Liver (tissue), 9 donors: ENCODE measurements around the gene PRELID1. TPM values are rescaled to one million over a fixed set of nuclear protein-coding genes. Genes with fewer than 3 reads are reported as not detected.
A peak's percentile ranks its signal among the peaks of the same experiment; 100 is the strongest.

Experiments used
- DNase-seq: peaks from one replicate; pipeline ENCODE4 v3.0.0-alpha.2; 2017; ENCODE audit warnings: low spot score
- H3K27ac ChIP-seq, 2 donors: one replicate each; pipeline ENCODE4 v1.7.0; 2013; ENCODE audit warnings: inconsistent platforms in 2 of 2, low read length in 2 of 2, control low read depth in 1 of 2, low read depth in 1 of 2, mild to moderate bottlenecking in 1 of 2
- H3K27me3 ChIP-seq, 4 donors: one replicate each; pipeline versions ENCODE4 v1.6.1 to v1.7.0; 2013; ENCODE audit warnings: low read length in 3 of 4, inconsistent platforms in 1 of 4, mild to moderate bottlenecking in 1 of 4, moderate library complexity in 1 of 4; ENCODE audit not compliant: control insufficient read depth in 4 of 4, insufficient read depth in 4 of 4
- H3K36me3 ChIP-seq, 4 donors: one replicate each; pipeline versions ENCODE4 v1.6.1 to v1.7.0; 2013; ENCODE audit warnings: low read length in 3 of 4, mild to moderate bottlenecking in 3 of 4, low read depth in 1 of 4, moderate library complexity in 1 of 4; ENCODE audit not compliant: control insufficient read depth in 4 of 4, insufficient read depth in 3 of 4
- H3K4me1 ChIP-seq, 4 donors: one replicate each; pipeline versions ENCODE4 v1.6.1 to v1.7.0; 2013; ENCODE audit warnings: low read length in 3 of 4, mild to moderate bottlenecking in 3 of 4, moderate library complexity in 1 of 4; ENCODE audit not compliant: control insufficient read depth in 4 of 4, insufficient read depth in 4 of 4
- H3K4me3 ChIP-seq, 3 donors: one replicate each; pipeline versions ENCODE4 v1.6.1 to v1.7.0; 2013; ENCODE audit warnings: low read length in 3 of 3, control low read depth in 1 of 3, low read depth in 1 of 3, mild to moderate bottlenecking in 1 of 3
- H3K9ac ChIP-seq, 2 donors: one replicate each; pipeline ENCODE4 v1.7.0; 2013; ENCODE audit warnings: low read length in 2 of 2, mild to moderate bottlenecking in 2 of 2, moderate library complexity in 2 of 2, control low read depth in 1 of 2, low read depth in 1 of 2
- H3K9me3 ChIP-seq, 4 donors: one replicate each; pipeline versions ENCODE4 v1.6.1 to v1.7.0; 2013; ENCODE audit warnings: low read length in 3 of 4; ENCODE audit not compliant: control insufficient read depth in 4 of 4
- EGR1 ChIP-seq, 2 donors: IDR thresholded peaks; 2 replicates each; pipeline ENCODE4 v1.6.1; 2016 to 2018; ENCODE audit warnings: antibody characterized with exemption in 2 of 2, low read depth in 2 of 2
- FOXA1 ChIP-seq: IDR thresholded peaks from 2 replicates; pipeline ENCODE4 v1.6.1; 2016; ENCODE audit warnings: antibody characterized with exemption
- GABPA ChIP-seq, 2 donors: IDR thresholded peaks in 1 of 2; conservative IDR thresholded peaks in 1 of 2; 2 replicates each; pipeline ENCODE4 v1.6.1; 2016; ENCODE audit warnings: antibody characterized with exemption in 2 of 2, mild to moderate bottlenecking in 1 of 2, moderate library complexity in 1 of 2
- HNF4A ChIP-seq, 2 donors: conservative IDR thresholded peaks; 2 replicates each; pipeline ENCODE4 v1.6.1; 2016; ENCODE audit warnings: antibody characterized with exemption in 2 of 2, mild to moderate bottlenecking in 2 of 2
- HNF4G ChIP-seq: IDR thresholded peaks from 2 replicates; pipeline ENCODE4 v1.6.1; 2016; ENCODE audit warnings: antibody characterized with exemption
- JUND ChIP-seq, 2 donors: IDR thresholded peaks; 2 replicates each; pipeline ENCODE4 v1.6.1; 2016; ENCODE audit warnings: antibody characterized with exemption in 2 of 2
- RAD21 ChIP-seq, 2 donors: IDR thresholded peaks; 2 replicates each; pipeline ENCODE4 v1.6.1; 2016; ENCODE audit warnings: antibody characterized with exemption in 2 of 2, mild to moderate bottlenecking in 2 of 2
- SP1 ChIP-seq: IDR thresholded peaks from 2 replicates; pipeline ENCODE4 v1.6.1; 2018; ENCODE audit warnings: antibody characterized with exemption, mild to moderate bottlenecking
- TAF1 ChIP-seq: conservative IDR thresholded peaks from 2 replicates; pipeline ENCODE4 v1.6.1; 2016; ENCODE audit warnings: antibody characterized with exemption, mild to moderate bottlenecking
- YY1 ChIP-seq: IDR thresholded peaks from 2 replicates; pipeline ENCODE4 v1.6.1; 2016; ENCODE audit warnings: antibody characterized with exemption, mild to moderate bottlenecking
- WGBS: extraction: QIAGEN DNeasy Blood & Tissue Kit; methylation state at CpG from one replicate; pipeline ENCODE4 v1.1.7; 2013; 5-methylcytosine and 5-hydroxymethylcytosine counted together
- polyA plus RNA-seq, 2 donors: library from polyadenylated mRNA; stranded (reverse) in 1 of 2; unstranded in 1 of 2; fragments of 200-250 nt in 1 of 2; fragments of >200 nt in 1 of 2; fragmentation: Nextera tagmentation in 1 of 2; extraction: Ambion mirVana in 1 of 2; gene quantifications; one replicate each; pipeline versions ENCODE4 v1.2.1 to v1.2.3, GENCODE V29; 2013 to 2015
- total RNA-seq, 2 donors: library from RNA; depleted of rRNA; stranded (reverse); fragments of >200 nt; gene quantifications; one replicate each; pipeline ENCODE4 v1.2.3, GENCODE V29; 2014
- TF ChIP-seq, protein P1 (sequence below): IDR thresholded peaks from 2 replicates; pipeline ENCODE4 v1.6.1; 2016; ENCODE audit warnings: antibody characterized with exemption
- TF ChIP-seq, protein P2 (sequence below): IDR thresholded peaks from 2 replicates; pipeline ENCODE4 v1.6.1; 2016; ENCODE audit warnings: antibody characterized with exemption
- TF ChIP-seq, protein P3 (sequence below): IDR thresholded peaks from 2 replicates; pipeline ENCODE4 v1.6.1; 2016; ENCODE audit warnings: antibody characterized with exemption
- TF ChIP-seq, protein P4 (sequence below): IDR thresholded peaks from 2 replicates; pipeline ENCODE4 v1.6.1; 2016; ENCODE audit warnings: antibody characterized with exemption, mild to moderate bottlenecking
- TF ChIP-seq, protein P5 (sequence below): fragments of 150-350 bp; IDR thresholded peaks from 2 replicates; pipeline ENCODE4 v1.5.1; 2017; ENCODE audit warnings: improper control_type of control experiment, low read depth, low read length; ENCODE audit not compliant: missing input control
- donor health status: healthy.
- donor health status: healthy.
- donor health status: healthy.
- donor health status: healthy.
- donor health status: healthy.

PRELID1 gene
- total and polyA plus RNA-seq, 4 donors = 47.9 to 200 (median 85.3) TPM

DNA sequence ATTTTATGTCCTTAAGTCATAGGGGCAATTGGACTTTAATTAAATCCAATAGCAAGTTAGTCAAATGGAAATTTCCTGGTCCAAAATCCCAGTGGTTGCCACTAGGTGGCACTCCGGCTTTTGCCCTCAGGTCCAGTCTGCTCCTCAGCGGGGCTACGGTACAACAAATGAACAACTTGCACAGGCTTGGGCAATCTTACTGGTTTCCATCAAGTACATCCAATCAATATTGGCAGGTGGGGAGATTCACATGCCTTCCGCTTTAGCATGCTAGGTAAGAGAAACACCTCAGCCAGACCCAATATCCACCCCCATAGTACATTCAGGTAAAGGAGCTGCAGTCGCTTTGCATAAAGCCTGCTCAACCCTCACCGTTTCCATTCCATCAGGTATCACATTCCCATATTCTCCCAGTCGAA, 14.4 kb downstream of the PRELID1 start (continued):
- TF ChIP-seq, protein P1, sequence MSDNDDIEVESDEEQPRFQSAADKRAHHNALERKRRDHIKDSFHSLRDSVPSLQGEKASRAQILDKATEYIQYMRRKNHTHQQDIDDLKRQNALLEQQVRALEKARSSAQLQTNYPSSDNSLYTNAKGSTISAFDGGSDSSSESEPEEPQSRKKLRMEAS = no peak
- TF ChIP-seq SP1 = peak; percentile 74
- TF ChIP-seq FOXA1 = no peak

DNA sequence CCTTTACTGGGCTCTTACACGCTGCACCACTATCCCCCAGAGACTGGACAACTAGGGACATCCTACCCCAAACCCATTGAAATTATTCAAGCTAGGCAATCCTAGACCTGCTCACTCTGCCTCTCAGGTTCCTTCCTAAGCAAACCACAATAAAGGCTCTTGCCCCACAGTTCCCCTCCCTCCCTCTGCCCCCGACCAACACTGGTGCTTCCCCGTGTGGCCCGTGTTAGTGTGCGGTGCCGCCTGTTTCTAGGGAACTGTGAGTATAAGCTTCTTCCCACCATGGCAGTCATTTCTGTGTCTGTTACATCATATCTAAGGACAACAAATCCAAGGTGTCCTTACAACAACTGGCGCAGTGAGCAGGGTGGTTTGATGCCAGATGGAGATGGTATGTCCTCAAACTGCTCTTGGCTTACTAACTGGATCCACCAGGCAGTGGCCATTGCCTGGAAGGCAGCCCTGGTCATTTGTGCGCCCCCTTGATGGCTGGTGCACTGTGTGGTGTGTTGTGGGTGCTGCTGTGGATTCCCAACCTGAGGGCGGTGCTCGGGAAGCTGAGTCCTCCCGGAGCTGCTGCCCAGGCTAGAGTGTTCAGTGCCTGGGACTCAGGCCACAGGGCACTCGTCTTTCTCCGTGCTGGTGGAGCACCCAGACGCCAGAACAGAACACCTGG, 16.5 kb downstream of the PRELID1 start:
- DNase-seq = no peak
- WGBS = 94% methylated on average over 14 of the region's 14 CpGs
- H3K9ac ChIP-seq = no peak overlapping the region
- no peaks in the 10 kb centered on the region for H3K27me3 ChIP-seq
- H3K4me1 ChIP-seq = peaks cover 1 to 5% (median 4%) of the 10 kb centered on the region in 4 donors
- no peaks in the 10 kb centered on the region for H3K9me3 ChIP-seq
- no peak overlapping the region for H3K27ac ChIP-seq
- no peak overlapping the region for H3K4me3 ChIP-seq
- no peaks in the 10 kb centered on the region for H3K36me3 ChIP-seq
- no peak for TF ChIP-seq YY1
- no peak for TF ChIP-seq RAD21 (IDR thresholded peaks at IDR 0.05)
- TF ChIP-seq, protein P2, sequence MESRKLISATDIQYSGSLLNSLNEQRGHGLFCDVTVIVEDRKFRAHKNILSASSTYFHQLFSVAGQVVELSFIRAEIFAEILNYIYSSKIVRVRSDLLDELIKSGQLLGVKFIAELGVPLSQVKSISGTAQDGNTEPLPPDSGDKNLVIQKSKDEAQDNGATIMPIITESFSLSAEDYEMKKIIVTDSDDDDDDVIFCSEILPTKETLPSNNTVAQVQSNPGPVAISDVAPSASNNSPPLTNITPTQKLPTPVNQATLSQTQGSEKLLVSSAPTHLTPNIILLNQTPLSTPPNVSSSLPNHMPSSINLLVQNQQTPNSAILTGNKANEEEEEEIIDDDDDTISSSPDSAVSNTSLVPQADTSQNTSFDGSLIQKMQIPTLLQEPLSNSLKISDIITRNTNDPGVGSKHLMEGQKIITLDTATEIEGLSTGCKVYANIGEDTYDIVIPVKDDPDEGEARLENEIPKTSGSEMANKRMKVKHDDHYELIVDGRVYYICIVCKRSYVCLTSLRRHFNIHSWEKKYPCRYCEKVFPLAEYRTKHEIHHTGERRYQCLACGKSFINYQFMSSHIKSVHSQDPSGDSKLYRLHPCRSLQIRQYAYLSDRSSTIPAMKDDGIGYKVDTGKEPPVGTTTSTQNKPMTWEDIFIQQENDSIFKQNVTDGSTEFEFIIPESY = no peak
- TF ChIP-seq, protein P3, sequence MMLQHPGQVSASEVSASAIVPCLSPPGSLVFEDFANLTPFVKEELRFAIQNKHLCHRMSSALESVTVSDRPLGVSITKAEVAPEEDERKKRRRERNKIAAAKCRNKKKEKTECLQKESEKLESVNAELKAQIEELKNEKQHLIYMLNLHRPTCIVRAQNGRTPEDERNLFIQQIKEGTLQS = no peak
- no peak for TF ChIP-seq JUND (IDR thresholded peaks at IDR 0.05)
- no peak for TF ChIP-seq SP1
- no peak for TF ChIP-seq GABPA (IDR thresholded peaks at IDR 0.05 in 1 of 2, conservative IDR thresholded peaks at IDR 0.05 in 1 of 2)
- TF ChIP-seq, protein P1 = no peak
- no peak for TF ChIP-seq FOXA1

DNA sequence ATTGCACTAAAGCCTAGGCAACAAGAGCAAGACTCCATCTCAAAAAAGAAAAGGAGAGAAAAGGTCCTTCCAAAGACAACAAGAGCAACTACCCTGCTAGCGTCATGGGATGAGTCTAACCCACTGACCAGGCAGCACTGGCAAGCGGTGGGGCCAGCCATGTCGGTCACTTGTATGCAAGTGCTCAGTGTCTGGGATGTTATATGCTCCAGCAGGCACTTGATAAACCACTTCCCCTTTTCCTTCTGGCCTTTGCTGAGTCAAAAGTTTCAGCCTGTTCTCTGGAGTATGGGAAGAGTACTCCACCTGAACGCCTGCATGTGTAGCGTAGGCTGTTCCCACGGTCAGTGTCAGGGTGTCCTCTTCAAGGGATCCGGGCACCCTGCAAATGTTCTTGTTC, 17.3 kb downstream of the PRELID1 start:
- Histone ChIP-seq H3K36me3 (no peaks in the 10 kb centered on the region), H3K27ac (no peak overlapping the region), H3K9ac (no peak overlapping the region), H3K27me3 (no peaks in the 10 kb centered on the region), H3K4me1 (peaks cover 4 to 9% (median 6%) of the 10 kb centered on the region in 4 donors), H3K9me3 (no peaks in the 10 kb centered on the region), H3K4me3 (no peak overlapping the region)
- TF ChIP-seq YY1 = no peak
- no peak for TF ChIP-seq HNF4A (conservative IDR thresholded peaks at IDR 0.05)
- TF ChIP-seq, protein P1 = no peak
- TF ChIP-seq, protein P4, sequence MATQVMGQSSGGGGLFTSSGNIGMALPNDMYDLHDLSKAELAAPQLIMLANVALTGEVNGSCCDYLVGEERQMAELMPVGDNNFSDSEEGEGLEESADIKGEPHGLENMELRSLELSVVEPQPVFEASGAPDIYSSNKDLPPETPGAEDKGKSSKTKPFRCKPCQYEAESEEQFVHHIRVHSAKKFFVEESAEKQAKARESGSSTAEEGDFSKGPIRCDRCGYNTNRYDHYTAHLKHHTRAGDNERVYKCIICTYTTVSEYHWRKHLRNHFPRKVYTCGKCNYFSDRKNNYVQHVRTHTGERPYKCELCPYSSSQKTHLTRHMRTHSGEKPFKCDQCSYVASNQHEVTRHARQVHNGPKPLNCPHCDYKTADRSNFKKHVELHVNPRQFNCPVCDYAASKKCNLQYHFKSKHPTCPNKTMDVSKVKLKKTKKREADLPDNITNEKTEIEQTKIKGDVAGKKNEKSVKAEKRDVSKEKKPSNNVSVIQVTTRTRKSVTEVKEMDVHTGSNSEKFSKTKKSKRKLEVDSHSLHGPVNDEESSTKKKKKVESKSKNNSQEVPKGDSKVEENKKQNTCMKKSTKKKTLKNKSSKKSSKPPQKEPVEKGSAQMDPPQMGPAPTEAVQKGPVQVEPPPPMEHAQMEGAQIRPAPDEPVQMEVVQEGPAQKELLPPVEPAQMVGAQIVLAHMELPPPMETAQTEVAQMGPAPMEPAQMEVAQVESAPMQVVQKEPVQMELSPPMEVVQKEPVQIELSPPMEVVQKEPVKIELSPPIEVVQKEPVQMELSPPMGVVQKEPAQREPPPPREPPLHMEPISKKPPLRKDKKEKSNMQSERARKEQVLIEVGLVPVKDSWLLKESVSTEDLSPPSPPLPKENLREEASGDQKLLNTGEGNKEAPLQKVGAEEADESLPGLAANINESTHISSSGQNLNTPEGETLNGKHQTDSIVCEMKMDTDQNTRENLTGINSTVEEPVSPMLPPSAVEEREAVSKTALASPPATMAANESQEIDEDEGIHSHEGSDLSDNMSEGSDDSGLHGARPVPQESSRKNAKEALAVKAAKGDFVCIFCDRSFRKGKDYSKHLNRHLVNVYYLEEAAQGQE = no peak
- no peak for TF ChIP-seq HNF4G
- TF ChIP-seq, protein P5, sequence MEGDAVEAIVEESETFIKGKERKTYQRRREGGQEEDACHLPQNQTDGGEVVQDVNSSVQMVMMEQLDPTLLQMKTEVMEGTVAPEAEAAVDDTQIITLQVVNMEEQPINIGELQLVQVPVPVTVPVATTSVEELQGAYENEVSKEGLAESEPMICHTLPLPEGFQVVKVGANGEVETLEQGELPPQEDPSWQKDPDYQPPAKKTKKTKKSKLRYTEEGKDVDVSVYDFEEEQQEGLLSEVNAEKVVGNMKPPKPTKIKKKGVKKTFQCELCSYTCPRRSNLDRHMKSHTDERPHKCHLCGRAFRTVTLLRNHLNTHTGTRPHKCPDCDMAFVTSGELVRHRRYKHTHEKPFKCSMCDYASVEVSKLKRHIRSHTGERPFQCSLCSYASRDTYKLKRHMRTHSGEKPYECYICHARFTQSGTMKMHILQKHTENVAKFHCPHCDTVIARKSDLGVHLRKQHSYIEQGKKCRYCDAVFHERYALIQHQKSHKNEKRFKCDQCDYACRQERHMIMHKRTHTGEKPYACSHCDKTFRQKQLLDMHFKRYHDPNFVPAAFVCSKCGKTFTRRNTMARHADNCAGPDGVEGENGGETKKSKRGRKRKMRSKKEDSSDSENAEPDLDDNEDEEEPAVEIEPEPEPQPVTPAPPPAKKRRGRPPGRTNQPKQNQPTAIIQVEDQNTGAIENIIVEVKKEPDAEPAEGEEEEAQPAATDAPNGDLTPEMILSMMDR = no peak
- no peak for TF ChIP-seq EGR1 (IDR thresholded peaks at IDR 0.05; ENCODE audit: low read depth in 2 of 2)
- no peak for TF ChIP-seq FOXA1
- no peak for TF ChIP-seq RAD21 (IDR thresholded peaks at IDR 0.05)
- TF ChIP-seq TAF1 = no peak
- TF ChIP-seq, protein P2 = no peak
- 83% methylated on average over 7 of the region's 7 CpGs for WGBS
- DNase-seq = no peak
